ENCODE measurements around the gene DCHS1. TPM values are rescaled to one million over a fixed set of nuclear protein-coding genes. Genes with fewer than 3 reads are reported as not detected.
A peak's percentile ranks its signal among the peaks of the same experiment; 100 is the strongest.

DCHS1 gene
- total and polyA plus RNA-seq, 10 of the 15 experiments (the other 5 are each of a cell fraction or from before 2014, with no cell fraction given), result 0.02 to 0.64 (median 0.18) TPM; not detected in 1

GRCh38 chr11:6619004-6619745 lies 36.4 kb downstream of the DCHS1 start, which contains the start of gene TPP1:
TPP1 (minus strand) TSS chr11:6619422; CDS start chr11:6619400, 22 bp downstream.
- ChIA-PET SMC1A (ENCODE audit: uncharacterized antibody, unreplicated experiment) (interaction anchor here (0.8 to 3.5 kb wide), 17 partner anchors 8 to 234 kb away, joined by 3 to 34 read pairs (median 4); partner anchors contain the start of genes ILK and MRPL17), RAD21 (ENCODE audit: unreplicated experiment) (interaction anchor here (0.8 to 4.3 kb wide), 18 partner anchors 9 to 240 kb away, joined by 3 to 55 read pairs (median 5); partner anchors contain the start of genes ARFIP2, ILK, MRPL17 and RRP8), POLR2A (interaction anchor here (0.8 to 9.1 kb wide), 19 partner anchors 8 to 930 kb away, joined by 3 to 85 read pairs (median 4); partner anchors contain the start of genes ARFIP2, ILK, MRPL17 and SMPD1), CTCF (interaction anchor here (0.8 to 3.5 kb wide), 19 partner anchors 8 to 240 kb away, joined by 3 to 27 read pairs (median 4); partner anchors contain the start of genes ILK and MRPL17)
- H3K36me3 ChIP-seq (ENCODE audit: control insufficient read depth in 2 of 2, insufficient read depth in 2 of 2, low read length in 1 of 2), result peaks cover 0 to 4% of the 10 kb centered on the region in 2 experiments; a peak in 1 of 4 replicates
- WGBS (ENCODE audit: insufficient coverage, insufficient replicate concordance, low lambda C conversion rate, missing lambda C conversion rate), result under 1% methylated on average over 16 of the region's 16 CpGs
- no peaks in the 10 kb centered on the region for H4K20me1 ChIP-seq (ENCODE audit: control insufficient read depth, insufficient read depth)
- peak within 1 kb of the TSS; percentile 95 for H2AFZ ChIP-seq (ENCODE audit: control insufficient read depth, low read depth, low read length)
- BruUV-seq (replicated peaks), result TSS peak; percentile 75
- peak within 1 kb of the TSS; percentile 90 for H3K27ac ChIP-seq (ENCODE audit: control insufficient read depth, insufficient read depth)
- H3K9me3 ChIP-seq (replicated peaks; ENCODE audit: control insufficient read depth, insufficient read depth, low read length), result no peaks in the 10 kb centered on the region
- peak within 1 kb of the TSS; percentile 95 for H3K4me3 ChIP-seq
- intact Hi-C loops (cut with micrococcal nuclease; ENCODE audit: unreplicated experiment), result loop anchor here (2.0 to 10.0 kb wide), 2 partner anchors 50 to 906 kb away; no protein-coding TSS in a partner anchor
- FAIRE-seq (peak; percentile 99), ATAC-seq (peak; percentile 98), DNase-seq (ENCODE audit: low read depth, low spot score) (peak; percentile 93)
- peaks cover 12% of the 10 kb centered on the region for H3K79me2 ChIP-seq (ENCODE audit: control insufficient read depth, insufficient read depth, low read length)
- in situ Hi-C loops (cut with MboI), result loop anchor here (10.0 kb wide), 1 partner anchor 906 kb away; no protein-coding TSS in a partner anchor
- H3K4me2 ChIP-seq (ENCODE audit: control insufficient read depth, insufficient read depth), result peak within 1 kb of the TSS; percentile 92
- H3K27me3 ChIP-seq (replicated peaks in 1 of 2; ENCODE audit: control insufficient read depth in 2 of 2, insufficient read depth in 2 of 2, low read length in 1 of 2), result no peaks in the 10 kb centered on the region
- H3K9ac ChIP-seq (ENCODE audit: control insufficient read depth, insufficient read depth, low read length), result peak within 1 kb of the TSS; percentile 95
- peaks cover 5% of the 10 kb centered on the region for H3K4me1 ChIP-seq (ENCODE audit: control insufficient read depth, insufficient read depth, low read length)
- no peak for TF ChIP-seq ZNF687 (IDR thresholded peaks at IDR 0.05)
- no peak for TF ChIP-seq NFYB (IDR thresholded peaks at IDR 0.05; ENCODE audit: insufficient read depth, low read depth, low read length)
- peak; percentile 83 for TF ChIP-seq POLR2AphosphoS5 (IDR thresholded peaks at IDR 0.05; ENCODE audit: low read length)
- TF ChIP-seq EED (IDR thresholded peaks at IDR 0.05; ENCODE audit: low read depth), result peak; percentile 71
- peak; percentile 42 to 47; a peak in 2 of 4 replicates for TF ChIP-seq IKZF2 (IDR thresholded peaks at IDR 0.05)
- no peak for TF ChIP-seq CEBPZ (IDR thresholded peaks at IDR 0.05; ENCODE audit: low read depth, low read length)
- TF ChIP-seq CEBPB (IDR thresholded peaks at IDR 0.05; ENCODE audit: borderline replicate concordance in 1 of 2, low read depth in 2 of 2, low read length in 2 of 2), result peak in 1 of 2 experiments; percentile 94; a peak in 1 of 4 replicates
- TF ChIP-seq HDGF (IDR thresholded peaks at IDR 0.05), result no peak; the same call in 1 of the 2 replicates
- peak; percentile 84 for TF ChIP-seq POLR2AphosphoS2 (IDR thresholded peaks at IDR 0.05; ENCODE audit: low read depth, low read length)
- TF ChIP-seq LARP7 (IDR thresholded peaks at IDR 0.05), result peak; percentile 17; the same call in 1 of the 2 replicates
- 0 out of 2 replicates have a peak, but pooled peaks have one; percentile 22 for TF ChIP-seq E2F4 (IDR thresholded peaks at IDR 0.05; ENCODE audit: low read depth, low read length)
- TF ChIP-seq JUNB (IDR thresholded peaks at IDR 0.05), result peak; percentile 50; the same call in 1 of the 2 replicates
- TF ChIP-seq SMAD5 (IDR thresholded peaks at IDR 0.05; ENCODE audit: low read depth), result no peak

All from GM12878 (cell line).